Endodermal cell (in vitro differentiated cells): Measurements from ENCODE around the gene FGR. TPM values are rescaled to one million over a fixed set of nuclear protein-coding genes. Genes with fewer than 3 reads are reported as not detected.

Experiments
- DNase-seq: peaks from one replicate; pipeline ENCODE4 v3.0.0-alpha.2; 2017
- H3K27ac ChIP-seq: 2 replicates; pipeline ENCODE4 v1.5.1; 2013; ENCODE audit warnings: mild to moderate bottlenecking, low read depth, low read length, moderate library complexity
- H3K27me3 ChIP-seq: 2 replicates; pipeline ENCODE4 v1.6.1; 2013; ENCODE audit warnings: mild to moderate bottlenecking, low read length, moderate library complexity; ENCODE audit not compliant: insufficient read depth, control insufficient read depth, poor library complexity, severe bottlenecking
- H3K36me3 ChIP-seq: 2 replicates; pipeline ENCODE4 v1.7.0; 2013; ENCODE audit warnings: mild to moderate bottlenecking, low read length, moderate library complexity; ENCODE audit not compliant: control insufficient read depth, insufficient read depth
- H3K4me1 ChIP-seq: one replicate; pipeline ENCODE4 v1.7.0; 2013; ENCODE audit warnings: low read length; ENCODE audit not compliant: control insufficient read depth, insufficient read depth
- H3K4me3 ChIP-seq: 2 replicates; pipeline ENCODE4 v1.5.1; 2013; ENCODE audit warnings: mild to moderate bottlenecking, low read length, moderate library complexity
- H3K9ac ChIP-seq: 2 replicates; pipeline ENCODE4 v1.6.1; 2013; ENCODE audit warnings: mild to moderate bottlenecking, low read length, moderate library complexity; ENCODE audit not compliant: poor library complexity, severe bottlenecking; ENCODE audit errors: extremely low read depth
- H3K9me3 ChIP-seq: 2 replicates; pipeline ENCODE4 v1.6.1; 2013; ENCODE audit warnings: mild to moderate bottlenecking, low read length, moderate library complexity; ENCODE audit not compliant: control insufficient read depth
- H3K27ac Mint-ChIP-seq: 2 replicates; pipeline ENCODE4 v1.8.0; 2020; ENCODE audit warnings: mixed read lengths
- H3K27me3 Mint-ChIP-seq: 2 replicates; pipeline ENCODE4 v1.8.0; 2021; ENCODE audit warnings: mild to moderate bottlenecking, mixed read lengths; ENCODE audit not compliant: insufficient read depth
- H3K36me3 Mint-ChIP-seq: 2 replicates; pipeline ENCODE4 v1.8.0; 2020; ENCODE audit warnings: low read depth, mixed read lengths
- H3K4me1 Mint-ChIP-seq: 2 replicates; pipeline ENCODE4 v1.8.0; 2020; ENCODE audit warnings: mixed read lengths
- H3K4me3 Mint-ChIP-seq: 2 replicates; pipeline ENCODE4 v1.8.0; 2020; ENCODE audit warnings: mild to moderate bottlenecking, moderate library complexity, mixed read lengths
- H3K9me3 Mint-ChIP-seq: 2 replicates; pipeline ENCODE4 v1.8.0; 2020; ENCODE audit warnings: mild to moderate bottlenecking, mixed read lengths
- WGBS, 2 experiments: methylation state at CpG; one replicate each; pipeline versions ENCODE4 v1.1.5 to v1.1.7; 2013; ENCODE audit warnings: missing lambda C conversion rate in 2 of 2, mixed read lengths in 1 of 2; ENCODE audit not compliant: insufficient coverage in 1 of 2, insufficient read length in 1 of 2; 5-methylcytosine and 5-hydroxymethylcytosine counted together
- total RNA-seq, 2 donors: library from RNA; stranded (reverse); fragmentation: NEBNext Ultra II Directional in 1 of 2; extraction: Animal tissue kit (Norgen Biotek cat#: 25700) in 1 of 2; gene quantifications; 2 replicates in 1 of 2; 3 replicates in 1 of 2; pipeline ENCODE4 v1.2.1, GENCODE V29; 2021
- TF ChIP-seq, protein P1 (sequence below): fragments of 200-600 bp; sonication (generic); conservative IDR thresholded peaks from 2 replicates; pipeline ENCODE4 v1.5.0; 2021; ENCODE audit warnings: antibody characterized with exemption, mild to moderate bottlenecking

FGR gene
- total RNA-seq, 2 donors from 2014 or later: not detected

DNA sequence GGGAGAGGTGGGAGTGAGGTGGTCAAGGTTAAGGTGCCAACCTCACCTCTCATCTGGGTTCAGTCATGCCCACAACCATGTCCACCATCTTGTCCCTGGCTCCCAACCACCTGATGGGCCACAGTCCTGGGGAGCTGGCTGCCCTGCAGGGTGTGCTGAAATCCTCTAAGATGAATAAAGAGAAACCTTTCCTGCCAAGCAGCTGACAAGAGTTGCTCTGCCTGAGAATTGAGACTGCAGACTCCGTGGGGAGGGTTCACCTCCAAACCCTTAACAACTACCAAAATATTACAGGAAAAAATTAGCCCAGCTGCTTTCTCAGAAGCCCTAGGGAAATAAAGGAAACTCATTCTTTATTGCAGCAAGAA lies 15.2 kb upstream of the FGR start:
- H3K4me1 ChIP-seq: no peaks in the 10 kb centered on the region
- no peaks in the 10 kb centered on the region for H3K36me3 ChIP-seq
- no peaks in the 10 kb centered on the region for H3K9me3 ChIP-seq
- no peak overlapping the region for H3K4me3 Mint-ChIP-seq
- no peak overlapping the region for H3K27ac ChIP-seq
- H3K27me3 ChIP-seq: no peaks in the 10 kb centered on the region
- WGBS, 2 experiments: 94% methylated on average over 1 of the region's 1 CpG; no CpG with 5 or more reads in 1 of the 2 experiments
- H3K9ac ChIP-seq: no peak overlapping the region
- H3K9me3 Mint-ChIP-seq: no peaks in the 10 kb centered on the region
- peak; percentile 53 for DNase-seq
- H3K36me3 Mint-ChIP-seq: no peaks in the 10 kb centered on the region
- H3K27me3 Mint-ChIP-seq: no peaks in the 10 kb centered on the region
- H3K4me1 Mint-ChIP-seq: peaks cover 17% of the 10 kb centered on the region
- TF ChIP-seq, protein P1, sequence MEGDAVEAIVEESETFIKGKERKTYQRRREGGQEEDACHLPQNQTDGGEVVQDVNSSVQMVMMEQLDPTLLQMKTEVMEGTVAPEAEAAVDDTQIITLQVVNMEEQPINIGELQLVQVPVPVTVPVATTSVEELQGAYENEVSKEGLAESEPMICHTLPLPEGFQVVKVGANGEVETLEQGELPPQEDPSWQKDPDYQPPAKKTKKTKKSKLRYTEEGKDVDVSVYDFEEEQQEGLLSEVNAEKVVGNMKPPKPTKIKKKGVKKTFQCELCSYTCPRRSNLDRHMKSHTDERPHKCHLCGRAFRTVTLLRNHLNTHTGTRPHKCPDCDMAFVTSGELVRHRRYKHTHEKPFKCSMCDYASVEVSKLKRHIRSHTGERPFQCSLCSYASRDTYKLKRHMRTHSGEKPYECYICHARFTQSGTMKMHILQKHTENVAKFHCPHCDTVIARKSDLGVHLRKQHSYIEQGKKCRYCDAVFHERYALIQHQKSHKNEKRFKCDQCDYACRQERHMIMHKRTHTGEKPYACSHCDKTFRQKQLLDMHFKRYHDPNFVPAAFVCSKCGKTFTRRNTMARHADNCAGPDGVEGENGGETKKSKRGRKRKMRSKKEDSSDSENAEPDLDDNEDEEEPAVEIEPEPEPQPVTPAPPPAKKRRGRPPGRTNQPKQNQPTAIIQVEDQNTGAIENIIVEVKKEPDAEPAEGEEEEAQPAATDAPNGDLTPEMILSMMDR: no peak
- H3K4me3 ChIP-seq: no peak overlapping the region
- peak overlapping the region; percentile 73 for H3K27ac Mint-ChIP-seq

GRCh38 chr1:27649306-27649635 lies 14.3 kb upstream of the FGR start:
- Histone ChIP-seq H3K27ac (no peak overlapping the region), H3K9ac (no peak overlapping the region), H3K27me3 (no peaks in the 10 kb centered on the region), H3K4me1 (no peaks in the 10 kb centered on the region), H3K4me3 (no peak overlapping the region), H3K9me3 (no peaks in the 10 kb centered on the region), H3K36me3 (no peaks in the 10 kb centered on the region)
- Mint-ChIP-seq H3K27ac (no peak overlapping the region), H3K27me3 (no peaks in the 10 kb centered on the region), H3K4me1 (peaks cover 13% of the 10 kb centered on the region), H3K36me3 (no peaks in the 10 kb centered on the region), H3K4me3 (no peak overlapping the region), H3K9me3 (no peaks in the 10 kb centered on the region)
- DNase-seq: no peak
- WGBS, 2 experiments: 80 to 93% methylated on average over 1 to 11 of the region's 11 CpGs
- TF ChIP-seq, protein P1: no peak

GRCh38 chr1:27648602-27649305 lies 13.8 kb upstream of the FGR start:
- H3K4me3 Mint-ChIP-seq: no peak overlapping the region

More at GRCh38 chr1:27648602-27649305, 13.8 kb upstream of the FGR start:
- Histone ChIP-seq H3K9ac (no peak overlapping the region), H3K27ac (no peak overlapping the region), H3K4me3 (no peak overlapping the region), H3K9me3 (no peaks in the 10 kb centered on the region), H3K36me3 (no peaks in the 10 kb centered on the region), H3K27me3 (no peaks in the 10 kb centered on the region), H3K4me1 (no peaks in the 10 kb centered on the region)
- H3K4me1 Mint-ChIP-seq: peaks cover 13% of the 10 kb centered on the region
- no peaks in the 10 kb centered on the region for H3K27me3 Mint-ChIP-seq
- H3K9me3 Mint-ChIP-seq: no peaks in the 10 kb centered on the region
- no peaks in the 10 kb centered on the region for H3K36me3 Mint-ChIP-seq
- TF ChIP-seq, protein P1: no peak
- H3K27ac Mint-ChIP-seq: no peak overlapping the region
- 89 to 93% methylated on average over 5 to 6 of the region's 6 CpGs for WGBS, 2 experiments
- DNase-seq: no peak
